DMS153 (cell line): Measurements from ENCODE around the gene POLR2L.

Experiments
- DNase-seq: peaks from one replicate; lab custom pipeline; 2025; lab: John Stamatoyannopoulos, UW

The POLR2L gene

GRCh38 chr11:838441-839279 lies 3.7 kb downstream of the POLR2L start:
- no peak for DNase-seq

- DNase-seq, result no peak
These were observed 4.4 kb downstream of the POLR2L start for GRCh38 chr11:837990-838307.

GRCh38 chr11:837189-837989 lies 4.9 kb downstream of the POLR2L start:
- DNase-seq, result no peak

GRCh38 chr11:836700-837099 lies 5.6 kb downstream of the POLR2L start:
- DNase-seq, result no peak

GRCh38 chr11:836274-836673 lies 6.1 kb downstream of the POLR2L start:
- DNase-seq, result no peak

GRCh38 chr11:834371-835316 lies 7.7 kb downstream of the POLR2L start:
- DNase-seq, result no peak

GRCh38 chr11:833849-834311 lies 8.4 kb downstream of the POLR2L start:
- no peak for DNase-seq

GRCh38 chr11:833114-833791 lies 9.1 kb downstream of the POLR2L start:
- DNase-seq, result no peak

GRCh38 chr11:832529-833113 lies 9.7 kb downstream of the POLR2L start, which contains the start of gene CD151:
Gene CD151 (plus strand): TSS chr11:832952. CDS start chr11:836070, 3,118 bp downstream.
- no peak for DNase-seq

GRCh38 chr11:831961-832528 lies 10.3 kb downstream of the POLR2L start:
- DNase-seq, result no peak

- no peak for DNase-seq
These were observed 11.0 kb downstream of the POLR2L start for GRCh38 chr11:831118-831864.

GRCh38 chr11:830295-831117 lies 11.8 kb downstream of the POLR2L start:
- peak; percentile 59 for DNase-seq

GRCh38 chr11:829847-830294 lies 12.5 kb downstream of the POLR2L start:
- no peak for DNase-seq

GRCh38 chr11:829176-829846 lies 13.0 kb downstream of the POLR2L start:
- DNase-seq, result peak; percentile 50

- DNase-seq, result no peak
These were observed 13.7 kb downstream of the POLR2L start for GRCh38 chr11:828506-829175.

- DNase-seq, result peak; percentile 48
These were observed 14.5 kb downstream of the POLR2L start, which contains the start of gene CRACR2B for GRCh38 chr11:827897-828192. Gene CRACR2B (plus strand): TSS chr11:827919. CDS start chr11:828608, 689 bp downstream.

- peak; percentile 35 for DNase-seq
These were observed 15.0 kb downstream of the POLR2L start for GRCh38 chr11:827146-827896.
